HCT116 (cell line): ENCODE results near the gene RNU1-1.
A peak's percentile ranks its signal among the peaks of the same experiment; 100 is the strongest.
"Not testable (repeated sequence)": the region's sequence is repeated elsewhere in the genome, so short reads cannot be mapped to it uniquely, and the experiment has no call there.

Experiments used
- EZH2 ChIP-seq: fragments of 200-600 bp; sonication (generic); IDR thresholded peaks from 2 replicates; pipeline ENCODE4 v1.6.1; 2017; ENCODE audit warnings: antibody characterized with exemption, mixed run types
- POLR2A ChIP-seq: IDR thresholded peaks from 2 replicates; pipeline ENCODE4 v1.7.0; 2011; ENCODE audit warnings: borderline replicate concordance; ENCODE audit not compliant: insufficient read depth, insufficient read length; ENCODE audit errors: extremely low read depth
- YY1 ChIP-seq: IDR thresholded peaks from 2 replicates; pipeline ENCODE4 v1.6.1; 2011; ENCODE audit warnings: low read length, low read depth, moderate library complexity, mild to moderate bottlenecking; ENCODE audit not compliant: insufficient replicate concordance; ENCODE audit errors: extremely low read depth
- TF ChIP-seq, protein P1 (sequence below), 3 experiments: fragments of 200-600 bp in 1 of 3; sonication (generic) in 1 of 3; IDR thresholded peaks in 2 of 3; conservative IDR thresholded peaks in 1 of 3; 2 replicates each; pipeline ENCODE4 v1.5.1; 2012 to 2017; ENCODE audit warnings: low read depth in 2 of 3, low read length in 2 of 3, antibody characterized with exemption in 1 of 3, borderline replicate concordance in 1 of 3, control low read depth in 1 of 3, mild to moderate bottlenecking in 1 of 3, mixed read lengths in 1 of 3, mixed run types in 1 of 3, moderate library complexity in 1 of 3; ENCODE audit not compliant: insufficient read depth in 1 of 3

- TF ChIP-seq YY1 = peak; percentile 23
- TF ChIP-seq POLR2A, EZH2: not testable (repeated sequence)
- TF ChIP-seq, protein P1, sequence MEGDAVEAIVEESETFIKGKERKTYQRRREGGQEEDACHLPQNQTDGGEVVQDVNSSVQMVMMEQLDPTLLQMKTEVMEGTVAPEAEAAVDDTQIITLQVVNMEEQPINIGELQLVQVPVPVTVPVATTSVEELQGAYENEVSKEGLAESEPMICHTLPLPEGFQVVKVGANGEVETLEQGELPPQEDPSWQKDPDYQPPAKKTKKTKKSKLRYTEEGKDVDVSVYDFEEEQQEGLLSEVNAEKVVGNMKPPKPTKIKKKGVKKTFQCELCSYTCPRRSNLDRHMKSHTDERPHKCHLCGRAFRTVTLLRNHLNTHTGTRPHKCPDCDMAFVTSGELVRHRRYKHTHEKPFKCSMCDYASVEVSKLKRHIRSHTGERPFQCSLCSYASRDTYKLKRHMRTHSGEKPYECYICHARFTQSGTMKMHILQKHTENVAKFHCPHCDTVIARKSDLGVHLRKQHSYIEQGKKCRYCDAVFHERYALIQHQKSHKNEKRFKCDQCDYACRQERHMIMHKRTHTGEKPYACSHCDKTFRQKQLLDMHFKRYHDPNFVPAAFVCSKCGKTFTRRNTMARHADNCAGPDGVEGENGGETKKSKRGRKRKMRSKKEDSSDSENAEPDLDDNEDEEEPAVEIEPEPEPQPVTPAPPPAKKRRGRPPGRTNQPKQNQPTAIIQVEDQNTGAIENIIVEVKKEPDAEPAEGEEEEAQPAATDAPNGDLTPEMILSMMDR (IDR thresholded peaks at IDR 0.05 in 2 of 3, conservative IDR thresholded peaks at IDR 0.05 in 1 of 3; ENCODE audit: borderline replicate concordance in 1 of 3, insufficient read depth in 1 of 3, low read depth in 2 of 3, low read length in 2 of 3) = not testable (repeated sequence)
These were observed 31.6 kb upstream of the RNU1-1 start for GRCh38 chr1:16545682-16546095.
